HFF-Myc (cell line): ENCODE measurements around the gene LAT.

Source experiments
- DNase-seq: peaks from one replicate; pipeline ENCODE4 v3.0.0-alpha.2; 2011; ENCODE audit warnings: low read depth; ENCODE audit errors: extremely low read depth
- H3K4me3 ChIP-seq: replicated peaks from 2 replicates; pipeline ENCODE4 v1.5.1; 2011; ENCODE audit warnings: low read depth, mild to moderate bottlenecking, control low read depth, low read length
- TF ChIP-seq, protein P1 (sequence below): IDR thresholded peaks from 2 replicates; pipeline ENCODE4 v1.5.1; 2012; ENCODE audit warnings: mild to moderate bottlenecking, low read depth, low read length, control low read depth; ENCODE audit errors: missing control alignments

The LAT gene

GRCh38 chr16:28943281-28943680 lies 41.6 kb upstream of the LAT start:
- no peak for DNase-seq
- TF ChIP-seq, protein P1, sequence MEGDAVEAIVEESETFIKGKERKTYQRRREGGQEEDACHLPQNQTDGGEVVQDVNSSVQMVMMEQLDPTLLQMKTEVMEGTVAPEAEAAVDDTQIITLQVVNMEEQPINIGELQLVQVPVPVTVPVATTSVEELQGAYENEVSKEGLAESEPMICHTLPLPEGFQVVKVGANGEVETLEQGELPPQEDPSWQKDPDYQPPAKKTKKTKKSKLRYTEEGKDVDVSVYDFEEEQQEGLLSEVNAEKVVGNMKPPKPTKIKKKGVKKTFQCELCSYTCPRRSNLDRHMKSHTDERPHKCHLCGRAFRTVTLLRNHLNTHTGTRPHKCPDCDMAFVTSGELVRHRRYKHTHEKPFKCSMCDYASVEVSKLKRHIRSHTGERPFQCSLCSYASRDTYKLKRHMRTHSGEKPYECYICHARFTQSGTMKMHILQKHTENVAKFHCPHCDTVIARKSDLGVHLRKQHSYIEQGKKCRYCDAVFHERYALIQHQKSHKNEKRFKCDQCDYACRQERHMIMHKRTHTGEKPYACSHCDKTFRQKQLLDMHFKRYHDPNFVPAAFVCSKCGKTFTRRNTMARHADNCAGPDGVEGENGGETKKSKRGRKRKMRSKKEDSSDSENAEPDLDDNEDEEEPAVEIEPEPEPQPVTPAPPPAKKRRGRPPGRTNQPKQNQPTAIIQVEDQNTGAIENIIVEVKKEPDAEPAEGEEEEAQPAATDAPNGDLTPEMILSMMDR, result no peak
- H3K4me3 ChIP-seq, result no peak overlapping the region

DNA sequence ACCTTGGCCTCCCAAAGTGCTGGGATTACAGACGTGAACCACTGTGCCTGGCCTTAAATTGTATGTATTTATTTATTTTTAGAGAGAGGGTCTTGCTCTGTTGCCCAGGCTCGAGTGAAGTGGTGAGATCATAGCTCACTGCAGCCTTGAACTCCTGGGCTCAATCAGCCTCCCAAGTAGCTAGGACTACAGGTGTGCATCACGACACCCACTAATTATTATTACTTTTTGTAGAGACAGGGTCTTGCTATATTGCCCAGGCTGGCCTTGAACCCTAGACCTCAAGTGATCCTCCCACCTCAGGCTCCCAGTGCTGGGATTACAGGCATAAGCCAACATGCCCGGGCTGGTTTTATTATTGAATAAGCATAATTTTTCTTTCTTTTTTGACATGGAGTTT lies 38.2 kb upstream of the LAT start:
- no peak overlapping the region for H3K4me3 ChIP-seq
- TF ChIP-seq, protein P1, result no peak
- DNase-seq, result no peak

GRCh38 chr16:28950648-28951409 lies 34.0 kb upstream of the LAT start, which contains the start of gene NFATC2IP:
TSS of gene NFATC2IP (plus strand) at chr16:28950937. CDS start at chr16:28951012, 75 bp downstream.
- TF ChIP-seq, protein P1, result no peak
- DNase-seq, result peak; percentile 100

DNA sequence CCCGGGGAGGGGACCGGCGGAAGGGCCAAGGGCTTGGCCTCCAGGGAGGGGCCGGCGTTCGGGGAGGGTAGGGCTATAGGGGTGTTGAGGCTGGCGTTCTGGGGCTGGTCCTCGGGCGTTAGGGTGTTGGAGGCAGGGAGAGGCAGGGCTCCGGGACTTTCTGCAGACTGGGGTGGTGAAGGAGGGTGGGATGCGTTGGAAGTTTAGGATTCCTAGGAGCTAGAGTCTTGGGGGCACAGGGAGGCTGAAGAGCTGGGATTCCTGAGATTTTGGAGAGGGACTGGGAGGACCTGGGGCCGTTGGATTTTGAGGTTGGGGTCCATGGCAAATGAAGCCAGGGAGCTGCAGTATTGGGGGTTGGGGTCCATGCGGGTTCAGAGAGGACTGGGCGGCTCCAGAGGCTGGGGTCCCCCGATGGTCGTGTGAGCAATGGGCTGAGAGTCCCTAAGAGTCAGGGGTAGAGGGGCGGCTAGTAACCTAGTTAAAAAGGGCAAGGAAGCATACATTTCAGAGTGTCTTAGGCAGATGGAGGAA lies 33.4 kb upstream of the LAT start:
- DNase-seq, result no peak
- TF ChIP-seq, protein P1, result no peak
- peak overlapping the region; percentile 91 for H3K4me3 ChIP-seq

More at GRCh38 chr16:28950648-28951409, 34.0 kb upstream of the LAT start, which contains the start of gene NFATC2IP:
- peak within 1 kb of the TSS; percentile 91 for H3K4me3 ChIP-seq

DNA sequence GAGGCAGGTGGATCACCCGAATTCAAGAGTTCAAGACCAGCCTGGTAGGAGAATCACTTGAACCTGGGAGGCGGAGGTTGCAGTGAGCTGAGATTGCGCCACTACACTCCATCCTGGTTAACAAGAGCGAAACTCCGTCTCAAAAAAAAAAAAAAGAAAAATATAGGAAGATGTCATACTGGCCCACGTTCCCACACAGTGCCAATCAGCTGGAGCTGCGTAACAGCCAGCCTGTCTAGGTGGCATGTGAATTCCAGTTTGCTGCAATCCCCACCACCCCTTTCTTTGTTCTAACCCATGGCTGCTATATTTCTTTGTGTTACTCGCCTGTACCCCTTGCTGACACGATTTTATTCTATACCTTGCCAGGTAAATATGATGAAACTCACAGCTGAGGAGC lies 26.6 kb upstream of the LAT start:
- no peak overlapping the region for H3K4me3 ChIP-seq
- TF ChIP-seq, protein P1, result no peak
- no peak for DNase-seq

- TF ChIP-seq, protein P1, result no peak
- H3K4me3 ChIP-seq, result no peak overlapping the region
- no peak for DNase-seq
These were observed 26.0 kb upstream of the LAT start for GRCh38 chr16:28958836-28959235.
